HCT116 (cell line): Measurements from ENCODE around the gene TCEANC. TPM values are rescaled to one million over a fixed set of nuclear protein-coding genes. Genes with fewer than 3 reads are reported as not detected.
"Not testable (repeated sequence)": the region's sequence is repeated elsewhere in the genome, so short reads cannot be mapped to it uniquely, and the experiment has no call there.

Experiments used
- ATAC-seq: fragments of 200-7000 bp; cut with Tn5 transposase; 2 replicates; pipeline ENCODE4 v1.9.1; 2020; ENCODE audit warnings: mild to moderate bottlenecking, moderate library complexity
- BruUV-seq: library from RNA; stranded (reverse); fragments of 400-500 nt; replicated peaks from 2 replicates; lab custom pipeline; 2021; lab: Mats Ljungman, UMichigan
- CTCF ChIA-PET: fragments of 300-600 bp; sonication (Branson Sonifier 250); formaldehyde crosslinking; loops from one replicate; lab custom pipeline; 2021; ENCODE audit warnings: antibody characterized with exemption; lab: Charles Lee
- POLR2A ChIA-PET: fragments of 300-600, 350-600 bp; sonication (Branson Sonifier 250); formaldehyde crosslinking; loops from one replicate; lab custom pipeline; 2021; ENCODE audit warnings: antibody characterized with exemption; lab: Charles Lee
- RAD21 ChIA-PET, 2 experiments: fragments of 300-600 bp; sonication (Branson Sonifier 250); formaldehyde crosslinking; loops; one replicate each; lab custom pipeline; 2023; ENCODE audit warnings: low total read pairs in 2 of 2; ENCODE audit not compliant: uncharacterized antibody in 2 of 2, unreplicated experiment in 2 of 2, low non-redundant PET in 1 of 2; lab: Charles Lee
- DNase-seq: peaks from one replicate; pipeline ENCODE4 v3.0.0-alpha.2; 2010; ENCODE audit warnings: low read depth, low spot score
- H2AFZ ChIP-seq: fragments of 200-600 bp; shearing (Covaris generic), sonication (generic); 2 replicates; pipeline ENCODE4 v1.6.1; 2017; ENCODE audit warnings: low read depth, mixed run types, mixed read lengths, antibody characterized with exemption, low read length; ENCODE audit not compliant: poor library complexity, severe bottlenecking
- H3K27ac ChIP-seq: 2 replicates; pipeline ENCODE4 v1.5.1; 2012; ENCODE audit warnings: low read depth, low read length
- H3K27me3 ChIP-seq: fragments of 200-600 bp; sonication (generic); 2 replicates; pipeline ENCODE4 v1.6.1; 2016; ENCODE audit warnings: mixed run types, low read length, mixed read lengths; ENCODE audit not compliant: insufficient read depth
- H3K36me3 ChIP-seq, 2 experiments: fragments of 200-500 bp in 1 of 2; fragments of 200-600 bp in 1 of 2; sonication (Bioruptor generic) in 1 of 2; sonication (generic) in 1 of 2; 2 replicates each; pipeline versions ENCODE4 v1.5.1 to v1.6.1; 2014 to 2016; ENCODE audit warnings: low read length in 2 of 2, inconsistent platforms in 1 of 2, mixed read lengths in 1 of 2, mixed run types in 1 of 2; ENCODE audit not compliant: insufficient read depth in 2 of 2, control insufficient read depth in 1 of 2
- H3K4me1 ChIP-seq, 2 experiments: fragments of 200-600 bp in 1 of 2; sonication (generic) in 1 of 2; 2 replicates each; pipeline versions ENCODE4 v1.5.1 to v1.6.1; 2012 to 2017; ENCODE audit warnings: low read length in 2 of 2, inconsistent platforms in 1 of 2, mild to moderate bottlenecking in 1 of 2, mixed read lengths in 1 of 2, mixed run types in 1 of 2, moderate library complexity in 1 of 2; ENCODE audit not compliant: insufficient read depth in 2 of 2, control insufficient read depth in 1 of 2
- H3K4me2 ChIP-seq: fragments of 200-600 bp; sonication (generic); 2 replicates; pipeline ENCODE4 v1.6.1; 2017; ENCODE audit warnings: mixed run types, low read length, mixed read lengths
- H3K4me3 ChIP-seq, 2 experiments: fragments of 200-600 bp in 1 of 2; sonication (generic) in 1 of 2; replicated peaks in 1 of 2; 2 replicates each; pipeline ENCODE4 v1.5.1; 2011 to 2016; ENCODE audit warnings: low read length in 2 of 2, control low read depth in 1 of 2, low read depth in 1 of 2, mild to moderate bottlenecking in 1 of 2, mixed read lengths in 1 of 2, mixed run types in 1 of 2
- H3K79me2 ChIP-seq: fragments of 200-600 bp; sonication (generic); 2 replicates; pipeline ENCODE4 v1.6.1; 2017; ENCODE audit warnings: mild to moderate bottlenecking, mixed run types, low read length, moderate library complexity, mixed read lengths; ENCODE audit not compliant: insufficient read depth
- H3K9ac ChIP-seq: fragments of 200-600 bp; sonication (generic); 2 replicates; pipeline ENCODE4 v1.6.1; 2016; ENCODE audit warnings: low read length, mixed read lengths
- H3K9me2 ChIP-seq: fragments of 200-600 bp; sonication (generic), shearing (Covaris generic); 2 replicates; pipeline ENCODE4 v1.6.1; 2017; ENCODE audit warnings: mixed run types, mild to moderate bottlenecking, moderate library complexity; ENCODE audit not compliant: insufficient read depth
- H3K9me3 ChIP-seq, 2 experiments: fragments of 200-500 bp in 1 of 2; fragments of 200-600 bp in 1 of 2; sonication (Bioruptor generic) in 1 of 2; sonication (generic) in 1 of 2; 2 replicates each; pipeline ENCODE4 v1.6.1; 2014 to 2017; ENCODE audit warnings: low read length in 2 of 2, mixed read lengths in 2 of 2, inconsistent platforms in 1 of 2, low read depth in 1 of 2, mild to moderate bottlenecking in 1 of 2, mixed run types in 1 of 2, moderate library complexity in 1 of 2; ENCODE audit not compliant: control insufficient read depth in 1 of 2, insufficient read depth in 1 of 2
- H4K20me1 ChIP-seq: fragments of 200-600 bp; sonication (generic), shearing (Covaris generic); 2 replicates; pipeline ENCODE4 v1.6.1; 2017; ENCODE audit warnings: mixed run types, mild to moderate bottlenecking, moderate library complexity; ENCODE audit not compliant: insufficient read depth
- CBX3 ChIP-seq: IDR thresholded peaks from 2 replicates; pipeline ENCODE4 v1.6.1; 2012; ENCODE audit warnings: low read depth
- CTCF ChIP-seq, 3 experiments: fragments of 200-600 bp in 1 of 3; sonication (generic) in 1 of 3; IDR thresholded peaks in 2 of 3; conservative IDR thresholded peaks in 1 of 3; 2 replicates each; pipeline ENCODE4 v1.5.1; 2012 to 2017; ENCODE audit warnings: low read depth in 2 of 3, low read length in 2 of 3, antibody characterized with exemption in 1 of 3, borderline replicate concordance in 1 of 3, control low read depth in 1 of 3, mild to moderate bottlenecking in 1 of 3, mixed read lengths in 1 of 3, mixed run types in 1 of 3, moderate library complexity in 1 of 3; ENCODE audit not compliant: insufficient read depth in 1 of 3
- EGR1 ChIP-seq: IDR thresholded peaks from 2 replicates; pipeline ENCODE4 v1.6.1; 2012; ENCODE audit warnings: low read depth
- ELF1 ChIP-seq: IDR thresholded peaks from 2 replicates; pipeline ENCODE4 v1.6.1; 2012; ENCODE audit warnings: low read depth, borderline replicate concordance
- EZH2 ChIP-seq: fragments of 200-600 bp; sonication (generic); IDR thresholded peaks from 2 replicates; pipeline ENCODE4 v1.6.1; 2017; ENCODE audit warnings: antibody characterized with exemption, mixed run types
- EZH2phosphoT487 ChIP-seq: fragments of 200-600 bp; IDR thresholded peaks from 2 replicates; pipeline ENCODE4 v1.6.1; 2018; ENCODE audit warnings: antibody characterized with exemption, borderline replicate concordance
- FOSL1 ChIP-seq: IDR thresholded peaks from 2 replicates; pipeline ENCODE4 v1.6.1; 2012; ENCODE audit warnings: low read depth
- MAX ChIP-seq: IDR thresholded peaks from 2 replicates; pipeline ENCODE4 v1.6.1; 2012
- POLR2AphosphoS5 ChIP-seq: IDR thresholded peaks from 2 replicates; pipeline ENCODE4 v1.6.1; 2011; ENCODE audit warnings: mild to moderate bottlenecking, low read depth, low read length, moderate library complexity
- RAD21 ChIP-seq: IDR thresholded peaks from 2 replicates; pipeline ENCODE4 v1.6.1; 2012; ENCODE audit warnings: low read depth, mild to moderate bottlenecking
- SIN3A ChIP-seq: IDR thresholded peaks from 2 replicates; pipeline ENCODE4 v1.6.1; 2012; ENCODE audit warnings: low read depth
- SP1 ChIP-seq: IDR thresholded peaks from 2 replicates; pipeline ENCODE4 v1.6.1; 2012; ENCODE audit warnings: low read depth
- SRF ChIP-seq: IDR thresholded peaks from 2 replicates; pipeline ENCODE4 v1.6.1; 2012; ENCODE audit warnings: low read depth
- TCF7L2 ChIP-seq: IDR thresholded peaks from 2 replicates; pipeline ENCODE4 v1.7.0; 2011; ENCODE audit warnings: borderline replicate concordance, inconsistent platforms; ENCODE audit not compliant: insufficient read depth, insufficient read length; ENCODE audit errors: extremely low read depth
- YY1 ChIP-seq: IDR thresholded peaks from 2 replicates; pipeline ENCODE4 v1.6.1; 2011; ENCODE audit warnings: low read length, low read depth, moderate library complexity, mild to moderate bottlenecking; ENCODE audit not compliant: insufficient replicate concordance; ENCODE audit errors: extremely low read depth
- ZBTB33 ChIP-seq: IDR thresholded peaks from 2 replicates; pipeline ENCODE4 v1.6.1; 2011; ENCODE audit warnings: mild to moderate bottlenecking, low read length, moderate library complexity; ENCODE audit not compliant: insufficient replicate concordance; ENCODE audit errors: extremely low read depth
- ZFX ChIP-seq: fragments of 450-650 bp; IDR thresholded peaks from 2 replicates; pipeline ENCODE4 v1.6.1; 2017
- ZNF274 ChIP-seq: fragments of 200-500 bp; sonication (Bioruptor generic); IDR thresholded peaks from 2 replicates; pipeline ENCODE4 v1.6.1; 2014; ENCODE audit warnings: mild to moderate bottlenecking, low read depth, low read length, inconsistent platforms
- intact Hi-C: fragments of 100-400 bp; cut with micrococcal nuclease; formaldehyde crosslinking; loops from 2 replicates; pipeline ENCODE4 v1.10.0; 2022
- total RNA-seq: library from RNA; stranded (reverse); gene quantifications from one replicate; pipeline ENCODE4 v1.2.1, GENCODE V29; 2021; ENCODE audit not compliant: unreplicated experiment

The TCEANC gene
- total RNA-seq, 1 experiment from 2014 or later = 1.2 TPM

GRCh38 chrX:13638826-13639225, 14.1 kb upstream of the TCEANC start:
- no TSS peak for BruUV-seq
- CTCF ChIA-PET = no interaction called here

GRCh38 chrX:13641684-13642083, 11.3 kb upstream of the TCEANC start:
- H3K9me3 ChIP-seq, H3K4me1 ChIP-seq, H3K9me2 ChIP-seq, H3K4me3 ChIP-seq, H3K27me3 ChIP-seq, CTCF ChIA-PET, ATAC-seq, H3K79me2 ChIP-seq, DNase-seq, BruUV-seq, H3K9ac ChIP-seq, H3K27ac ChIP-seq, RAD21 ChIA-PET, H3K4me2 ChIP-seq, H4K20me1 ChIP-seq, H2AFZ ChIP-seq, H3K36me3 ChIP-seq, POLR2A ChIA-PET: not testable (repeated sequence)
- intact Hi-C loops = loop anchor here (10.0 kb wide), 1 partner anchor 697 kb away; no protein-coding TSS in a partner anchor

More at GRCh38 chrX:13638826-13639225, 14.1 kb upstream of the TCEANC start:
- H3K27ac ChIP-seq = no peak overlapping the region
- H3K9me3 ChIP-seq = no peaks in the 10 kb centered on the region
- H3K4me1 ChIP-seq = no peaks in the 10 kb centered on the region
- TF ChIP-seq MAX = no peak
- TF ChIP-seq SP1 = no peak
- no peak for TF ChIP-seq EGR1
- TF ChIP-seq YY1 = no peak
- no peak for TF ChIP-seq CBX3
- TF ChIP-seq POLR2AphosphoS5 = no peak
- TF ChIP-seq EZH2phosphoT487 = no peak
- no peak for TF ChIP-seq SRF
- TF ChIP-seq ZNF274 = no peak
- TF ChIP-seq ZFX = no peak
- TF ChIP-seq SIN3A = no peak
- no peak for TF ChIP-seq ELF1
- no peak for TF ChIP-seq ZBTB33
- no peak for TF ChIP-seq EZH2
- no peak for TF ChIP-seq FOSL1
- no peak for TF ChIP-seq CTCF (IDR thresholded peaks at IDR 0.05 in 2 of 3, conservative IDR thresholded peaks at IDR 0.05 in 1 of 3; ENCODE audit: borderline replicate concordance in 1 of 3, insufficient read depth in 1 of 3, low read depth in 2 of 3, low read length in 2 of 3)
- no peak for TF ChIP-seq TCF7L2
- no peak for TF ChIP-seq RAD21
- RAD21 ChIA-PET = no interaction called here
- no peaks in the 10 kb centered on the region for H3K9me2 ChIP-seq
- H3K36me3 ChIP-seq = no peaks in the 10 kb centered on the region
- no peak overlapping the region for H3K4me3 ChIP-seq
- no peak for ATAC-seq
- no peaks in the 10 kb centered on the region for H4K20me1 ChIP-seq
- no peak for DNase-seq
- H3K79me2 ChIP-seq = no peaks in the 10 kb centered on the region
- no peak overlapping the region for H3K9ac ChIP-seq
- POLR2A ChIA-PET = no interaction called here
- no peaks in the 10 kb centered on the region for H3K27me3 ChIP-seq
- H2AFZ ChIP-seq = no peak overlapping the region
- intact Hi-C loops = no loop called here
- no peak overlapping the region for H3K4me2 ChIP-seq
